Hepatocyte (in vitro differentiated cells): ENCODE measurements around the gene CREG1. TPM values are rescaled to one million over a fixed set of nuclear protein-coding genes. Genes with fewer than 3 reads are reported as not detected.

Experiments used
- DNase-seq: peaks from one replicate; pipeline ENCODE4 v3.0.0-alpha.2; 2016; ENCODE audit warnings: low spot score
- H2AFZ ChIP-seq: fragments of 200-600 bp; sonication (generic); 2 replicates; pipeline ENCODE4 v1.6.0; 2016; ENCODE audit warnings: antibody characterized with exemption, mild to moderate bottlenecking
- H3K27ac ChIP-seq: fragments of 200-600 bp; sonication (generic); 2 replicates; pipeline ENCODE4 v1.5.1; 2016; ENCODE audit warnings: mild to moderate bottlenecking
- H3K27me3 ChIP-seq: fragments of 200-600 bp; sonication (generic); 2 replicates; pipeline ENCODE4 v1.6.1; 2016
- H3K36me3 ChIP-seq: fragments of 200-600 bp; sonication (generic); replicated peaks from 2 replicates; pipeline ENCODE4 v1.5.1; 2016; ENCODE audit warnings: low read depth; ENCODE audit not compliant: insufficient read depth
- H3K4me1 ChIP-seq: fragments of 200-600 bp; sonication (generic); 2 replicates; pipeline ENCODE4 v1.5.1; 2016; ENCODE audit warnings: mild to moderate bottlenecking, moderate library complexity; ENCODE audit not compliant: insufficient read depth
- H3K4me2 ChIP-seq: fragments of 200-600 bp; sonication (generic); 2 replicates; pipeline ENCODE4 v1.6.0; 2016
- H3K4me3 ChIP-seq: fragments of 200-600 bp; sonication (generic); 2 replicates; pipeline ENCODE4 v1.5.1; 2016; ENCODE audit warnings: mild to moderate bottlenecking
- H3K79me2 ChIP-seq: fragments of 200-600 bp; sonication (generic); 2 replicates; pipeline ENCODE4 v1.6.0; 2017; ENCODE audit warnings: mild to moderate bottlenecking
- H3K9me2 ChIP-seq: fragments of 200-600 bp; sonication (generic); replicated peaks from 2 replicates; pipeline ENCODE4 v1.6.0; 2017; ENCODE audit warnings: mild to moderate bottlenecking; ENCODE audit not compliant: insufficient read depth
- H3K9me3 ChIP-seq: fragments of 200-600 bp; sonication (generic); 2 replicates; pipeline ENCODE4 v1.5.1; 2016; ENCODE audit warnings: low read depth, mild to moderate bottlenecking
- H4K20me1 ChIP-seq: fragments of 200-600 bp; sonication (generic); 2 replicates; pipeline ENCODE4 v1.6.0; 2016; ENCODE audit warnings: mild to moderate bottlenecking; ENCODE audit not compliant: insufficient read depth, poor library complexity, severe bottlenecking
- EZH2 ChIP-seq: fragments of 200-600 bp; sonication (generic); IDR thresholded peaks from 2 replicates; pipeline ENCODE4 v1.6.1; 2016; ENCODE audit warnings: antibody characterized with exemption, mild to moderate bottlenecking, borderline replicate concordance
- EZH2phosphoT487 ChIP-seq: fragments of 200-600 bp; sonication (generic); IDR thresholded peaks from one replicate; pipeline ENCODE4 v1.6.1; 2018; ENCODE audit warnings: antibody characterized with exemption, mild to moderate bottlenecking, low read depth, moderate library complexity; ENCODE audit not compliant: unreplicated experiment, severe bottlenecking
- WGBS: methylation state at CpG from one replicate; pipeline ENCODE4 v1.1.6; 2016; ENCODE audit warnings: low lambda C conversion rate; ENCODE audit errors: missing lambda C conversion rate; 5-methylcytosine and 5-hydroxymethylcytosine counted together
- polyA plus RNA-seq: library from polyadenylated mRNA; unstranded; fragments of >200 nt; fragmentation: Nextera tagmentation; extraction: Ambion mirVana; gene quantifications from 2 replicates; pipeline ENCODE4 v1.2.1, GENCODE V29; 2016
- total RNA-seq: library from RNA; depleted of rRNA; stranded (reverse); fragments of >200 nt; gene quantifications from 2 replicates; pipeline ENCODE4 v1.2.3, GENCODE V29; 2014
- TF ChIP-seq, protein P1 (sequence below): fragments of 200-600 bp; sonication (generic); IDR thresholded peaks from 2 replicates; pipeline ENCODE4 v1.5.1; 2016; ENCODE audit warnings: antibody characterized with exemption, mild to moderate bottlenecking; ENCODE audit not compliant: poor library complexity

Gene CREG1
- total and polyA plus RNA-seq, 2 experiments from 2014 or later, result 135 to 183 TPM

DNA sequence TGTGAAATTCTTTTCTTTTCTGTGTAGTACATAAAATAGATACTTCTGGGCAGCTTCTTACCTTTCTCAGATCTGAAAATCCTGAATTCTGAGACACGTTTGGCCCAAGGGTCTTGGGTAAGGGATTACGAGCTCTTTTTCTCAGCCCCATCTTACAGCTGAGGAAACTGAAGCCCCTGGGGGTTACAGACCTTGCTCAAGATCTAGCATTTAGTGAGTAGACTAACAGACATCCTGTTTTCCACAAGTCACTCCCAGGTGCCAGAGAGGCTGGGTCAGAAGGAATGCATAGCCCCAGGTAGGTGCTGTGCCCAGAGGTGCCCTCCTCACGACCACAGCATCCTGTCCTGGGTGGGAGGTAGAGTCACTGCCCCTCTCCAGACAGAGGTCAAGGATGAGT, 13.2 kb upstream of the CREG1 start:
- Histone ChIP-seq H3K36me3 (no peaks in the 10 kb centered on the region), H3K9me2 (no peaks in the 10 kb centered on the region), H3K4me2 (no peak overlapping the region), H3K79me2 (no peaks in the 10 kb centered on the region), H2AFZ (no peak overlapping the region), H3K9me3 (no peaks in the 10 kb centered on the region), H4K20me1 (no peaks in the 10 kb centered on the region), H3K4me1 (no peaks in the 10 kb centered on the region), H3K27me3 (no peaks in the 10 kb centered on the region), H3K4me3 (no peak overlapping the region), H3K27ac (no peak overlapping the region)
- TF ChIP-seq, protein P1, sequence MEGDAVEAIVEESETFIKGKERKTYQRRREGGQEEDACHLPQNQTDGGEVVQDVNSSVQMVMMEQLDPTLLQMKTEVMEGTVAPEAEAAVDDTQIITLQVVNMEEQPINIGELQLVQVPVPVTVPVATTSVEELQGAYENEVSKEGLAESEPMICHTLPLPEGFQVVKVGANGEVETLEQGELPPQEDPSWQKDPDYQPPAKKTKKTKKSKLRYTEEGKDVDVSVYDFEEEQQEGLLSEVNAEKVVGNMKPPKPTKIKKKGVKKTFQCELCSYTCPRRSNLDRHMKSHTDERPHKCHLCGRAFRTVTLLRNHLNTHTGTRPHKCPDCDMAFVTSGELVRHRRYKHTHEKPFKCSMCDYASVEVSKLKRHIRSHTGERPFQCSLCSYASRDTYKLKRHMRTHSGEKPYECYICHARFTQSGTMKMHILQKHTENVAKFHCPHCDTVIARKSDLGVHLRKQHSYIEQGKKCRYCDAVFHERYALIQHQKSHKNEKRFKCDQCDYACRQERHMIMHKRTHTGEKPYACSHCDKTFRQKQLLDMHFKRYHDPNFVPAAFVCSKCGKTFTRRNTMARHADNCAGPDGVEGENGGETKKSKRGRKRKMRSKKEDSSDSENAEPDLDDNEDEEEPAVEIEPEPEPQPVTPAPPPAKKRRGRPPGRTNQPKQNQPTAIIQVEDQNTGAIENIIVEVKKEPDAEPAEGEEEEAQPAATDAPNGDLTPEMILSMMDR, result no peak
- no peak for TF ChIP-seq EZH2
- 84% methylated on average over 3 of the region's 3 CpGs for WGBS
- no peak for DNase-seq

DNA sequence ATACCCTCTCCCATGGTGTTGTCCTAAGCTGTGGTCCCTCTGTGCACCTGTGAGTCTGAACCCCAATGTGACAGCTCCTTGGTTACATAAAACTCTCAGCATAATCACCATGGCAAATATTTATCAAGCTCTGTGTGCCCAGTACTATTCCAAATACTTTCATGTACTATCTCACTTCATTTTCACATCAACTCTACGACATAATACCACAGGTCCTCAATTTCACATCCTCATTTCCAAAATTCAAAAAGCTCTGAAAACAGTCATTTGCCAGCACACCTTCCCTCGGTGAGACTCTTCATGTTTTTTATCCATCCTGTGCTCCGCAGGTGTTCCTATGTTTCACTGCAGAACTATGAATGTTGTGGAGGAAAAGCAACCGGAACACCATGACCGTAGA, 12.4 kb upstream of the CREG1 start:
- H3K9me2 ChIP-seq, result no peaks in the 10 kb centered on the region
- H3K4me2 ChIP-seq, result no peak overlapping the region
- H3K27me3 ChIP-seq, result no peaks in the 10 kb centered on the region
- WGBS, result 90% methylated on average over 5 of the region's 5 CpGs
- H3K9me3 ChIP-seq, result no peaks in the 10 kb centered on the region
- no peaks in the 10 kb centered on the region for H3K36me3 ChIP-seq
- H4K20me1 ChIP-seq, result no peaks in the 10 kb centered on the region
- H2AFZ ChIP-seq, result no peak overlapping the region
- DNase-seq, result no peak
- no peak overlapping the region for H3K4me3 ChIP-seq
- TF ChIP-seq, protein P1, result no peak
- no peak for TF ChIP-seq EZH2phosphoT487
- TF ChIP-seq EZH2, result no peak
- no peaks in the 10 kb centered on the region for H3K4me1 ChIP-seq
- H3K27ac ChIP-seq, result no peak overlapping the region
- no peaks in the 10 kb centered on the region for H3K79me2 ChIP-seq

DNA sequence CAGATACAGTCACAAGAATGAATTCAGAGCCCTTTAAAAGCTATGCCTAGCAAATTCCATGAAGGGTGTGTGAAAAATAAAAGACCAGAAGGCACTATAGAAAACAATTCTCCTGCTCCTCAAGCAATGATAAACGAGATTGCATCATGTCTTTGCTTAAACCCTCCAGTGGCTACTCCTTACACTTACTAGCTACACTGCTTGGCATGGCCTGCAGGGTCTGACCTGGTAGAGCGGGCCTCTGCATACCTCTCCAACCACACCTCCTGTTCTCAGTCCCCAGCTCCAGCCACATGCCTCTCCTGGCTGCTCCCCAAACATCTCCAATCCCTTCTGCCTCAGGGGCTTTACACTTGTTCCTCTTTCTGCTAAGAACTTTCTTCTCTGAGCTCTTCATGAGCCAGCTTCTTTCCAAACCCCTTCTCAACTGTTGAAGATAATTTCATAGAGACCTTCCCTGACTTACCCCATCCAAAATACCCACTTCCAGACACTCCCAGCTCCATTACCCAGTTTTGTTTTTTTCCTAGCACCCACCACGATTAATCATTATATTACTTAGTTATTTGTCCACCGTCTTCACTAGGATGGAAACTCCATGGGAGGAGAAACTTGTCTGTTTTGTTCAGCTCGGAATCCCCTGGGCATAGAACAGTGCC, 11.2 kb upstream of the CREG1 start:
- no peaks in the 10 kb centered on the region for H3K79me2 ChIP-seq
- H4K20me1 ChIP-seq, result no peaks in the 10 kb centered on the region
- no peaks in the 10 kb centered on the region for H3K4me1 ChIP-seq
- DNase-seq, result no peak
- TF ChIP-seq EZH2 (no peak), EZH2phosphoT487 (no peak)
- TF ChIP-seq, protein P1, result no peak
- no peak overlapping the region for H2AFZ ChIP-seq
- 83% methylated on average over 5 of the region's 5 CpGs for WGBS
- H3K36me3 ChIP-seq, result no peaks in the 10 kb centered on the region
- no peaks in the 10 kb centered on the region for H3K27me3 ChIP-seq
- no peak overlapping the region for H3K4me2 ChIP-seq
- no peak overlapping the region for H3K27ac ChIP-seq
- H3K9me2 ChIP-seq, result no peaks in the 10 kb centered on the region
- no peak overlapping the region for H3K4me3 ChIP-seq
- no peaks in the 10 kb centered on the region for H3K9me3 ChIP-seq
